NCI-H2196 treated with DMSO at 0.1 percent for 48 hours (cell line): ENCODE results near the gene CTTN.

ENCODE experiments used
- DNase-seq: peaks from one replicate; lab custom pipeline; 2025; ENCODE audit not compliant: unreplicated experiment; lab: John Stamatoyannopoulos, UW

Gene CTTN

GRCh38 chr11:70473873-70474690 lies 75.8 kb downstream of the CTTN start:
- no peak for DNase-seq

- DNase-seq: no peak
These were observed 76.4 kb downstream of the CTTN start for GRCh38 chr11:70474710-70475109.

GRCh38 chr11:70476669-70477068 lies 78.3 kb downstream of the CTTN start:
- no peak for DNase-seq

- no peak for DNase-seq
These were observed 78.8 kb downstream of the CTTN start for GRCh38 chr11:70477176-70477575.

- no peak for DNase-seq
These were observed 79.3 kb downstream of the CTTN start for GRCh38 chr11:70477609-70478008.

- DNase-seq: no peak
These were observed 80.0 kb downstream of the CTTN start for GRCh38 chr11:70478166-70478890.

- no peak for DNase-seq
These were observed 82.4 kb downstream of the CTTN start for GRCh38 chr11:70480711-70481110.

GRCh38 chr11:70481625-70482528 lies 83.5 kb downstream of the CTTN start:
- DNase-seq: no peak

- DNase-seq: no peak
These were observed 84.2 kb downstream of the CTTN start for GRCh38 chr11:70482529-70482917.

- DNase-seq: no peak
These were observed 84.9 kb downstream of the CTTN start for GRCh38 chr11:70483077-70483861.

GRCh38 chr11:70483917-70484316 lies 85.6 kb downstream of the CTTN start:
- DNase-seq: no peak

- no peak for DNase-seq
These were observed 87.1 kb downstream of the CTTN start for GRCh38 chr11:70485326-70486025.

GRCh38 chr11:70486026-70486415 lies 87.7 kb downstream of the CTTN start:
- no peak for DNase-seq
